ENCODE results near the gene TTC13.

The TTC13 gene

DNA sequence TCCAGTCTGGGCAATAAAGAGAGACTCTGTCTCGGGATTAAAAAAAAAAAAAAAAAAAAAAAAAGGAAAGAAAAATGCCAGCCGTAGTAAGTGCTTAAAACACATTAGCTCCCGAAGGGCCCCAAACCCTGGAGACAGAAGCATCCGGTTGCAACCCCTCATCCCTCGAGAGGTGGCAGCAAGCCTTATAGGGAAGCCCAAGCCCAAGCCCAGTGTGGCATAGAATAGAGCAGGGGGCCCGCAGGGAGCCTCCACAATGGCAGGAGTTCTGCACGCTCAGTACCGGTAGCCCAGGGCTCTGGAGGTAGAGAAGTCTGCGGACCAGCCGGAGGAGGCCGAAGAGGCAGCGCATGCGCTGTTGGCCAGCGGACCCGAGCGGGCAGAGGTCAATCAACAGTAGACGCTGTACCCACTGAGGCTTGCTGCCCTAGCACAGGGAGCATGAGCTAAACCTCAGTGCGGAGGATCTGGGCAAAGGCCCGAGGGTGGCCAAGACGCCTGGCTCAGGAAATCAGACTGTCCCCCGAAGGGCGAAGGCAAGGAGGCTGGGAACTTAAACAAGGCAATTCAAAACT, 76.2 kb downstream of the TTC13 start:
- DNase-seq = no peak

DNA sequence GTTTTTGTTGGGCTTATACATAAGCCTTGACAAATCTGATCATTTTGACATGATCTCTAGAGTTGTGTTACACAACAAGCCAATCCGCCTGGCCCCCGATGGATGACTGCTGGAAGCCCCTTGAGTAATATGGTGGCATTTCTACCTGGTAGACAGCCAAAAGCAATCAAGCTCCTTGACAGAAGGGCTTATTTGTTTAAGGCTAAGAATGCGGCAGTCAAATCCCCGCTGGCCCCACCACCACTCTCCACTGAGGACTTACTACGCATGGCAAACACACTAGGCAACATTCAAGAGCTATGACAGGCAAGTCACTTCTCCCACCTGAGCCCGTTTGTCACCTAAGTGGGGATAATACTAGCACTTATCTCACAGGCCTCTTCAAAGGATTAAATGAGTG, 77.0 kb downstream of the TTC13 start:
- no peak for DNase-seq

DNA sequence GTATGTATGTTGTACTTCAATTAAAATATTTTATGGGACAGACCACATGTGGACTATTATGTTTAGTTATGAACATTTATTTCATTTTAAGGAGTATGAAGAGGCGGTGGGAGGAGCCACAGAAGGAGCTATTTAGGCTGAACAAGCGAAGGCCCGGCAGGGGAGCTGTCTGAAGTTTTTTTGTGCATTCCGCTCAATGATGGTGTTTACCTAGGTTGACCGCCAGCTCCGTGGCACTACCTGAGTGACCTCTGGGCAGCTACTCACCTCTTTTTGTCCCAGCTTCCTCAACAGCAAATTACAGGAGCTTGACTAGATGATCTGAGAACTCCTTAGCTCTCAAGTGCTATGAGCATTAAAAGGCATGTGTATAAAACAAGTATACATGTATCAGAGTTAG, 77.7 kb downstream of the TTC13 start:
- DNase-seq = no peak

- no peak for DNase-seq
Observed at GRCh38 chr1:230899841-230900251, 78.8 kb downstream of the TTC13 start.

DNA sequence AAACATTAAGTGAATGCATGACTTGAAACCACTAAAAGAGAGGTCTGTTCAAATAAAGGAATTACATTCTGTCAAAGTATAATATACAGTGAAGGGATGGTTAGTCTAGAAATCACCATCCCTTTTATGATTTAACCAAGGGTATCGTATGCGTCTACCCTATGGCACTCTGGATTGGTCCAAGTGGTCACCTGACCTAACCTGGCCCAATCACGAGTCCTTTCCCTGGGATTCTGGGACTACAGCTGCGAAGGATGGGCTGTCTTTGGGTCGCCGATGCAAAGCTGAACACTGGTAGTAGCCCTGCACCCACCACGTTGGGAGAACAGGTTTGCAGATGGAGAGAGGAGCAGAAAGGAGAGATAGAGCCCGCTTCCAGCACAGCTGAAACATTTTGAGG, 79.9 kb downstream of the TTC13 start:
- no peak for DNase-seq

- no peak for DNase-seq
Observed at GRCh38 chr1:230898144-230898543, 80.5 kb downstream of the TTC13 start.

DNA sequence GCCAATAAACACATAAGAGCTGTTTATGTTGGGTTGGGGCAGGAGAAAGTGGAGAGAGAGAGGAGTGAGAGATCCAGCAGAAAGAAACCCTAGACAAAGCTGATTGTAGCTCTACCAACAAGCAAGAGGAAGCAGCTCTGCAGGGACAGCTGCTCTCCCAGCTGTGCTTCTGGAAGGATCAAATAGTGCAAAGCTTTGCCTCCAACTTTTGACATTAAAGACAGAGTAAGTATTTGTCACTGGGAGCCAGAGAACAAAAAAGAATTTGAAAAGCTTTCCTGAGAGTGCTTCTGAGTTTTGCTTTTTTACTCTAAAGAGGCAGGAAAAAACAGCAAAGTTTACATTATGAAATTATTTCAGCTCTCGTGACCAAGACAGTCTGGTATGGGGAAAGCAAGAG, 81.9 kb downstream of the TTC13 start:
- no peak for DNase-seq

DNA sequence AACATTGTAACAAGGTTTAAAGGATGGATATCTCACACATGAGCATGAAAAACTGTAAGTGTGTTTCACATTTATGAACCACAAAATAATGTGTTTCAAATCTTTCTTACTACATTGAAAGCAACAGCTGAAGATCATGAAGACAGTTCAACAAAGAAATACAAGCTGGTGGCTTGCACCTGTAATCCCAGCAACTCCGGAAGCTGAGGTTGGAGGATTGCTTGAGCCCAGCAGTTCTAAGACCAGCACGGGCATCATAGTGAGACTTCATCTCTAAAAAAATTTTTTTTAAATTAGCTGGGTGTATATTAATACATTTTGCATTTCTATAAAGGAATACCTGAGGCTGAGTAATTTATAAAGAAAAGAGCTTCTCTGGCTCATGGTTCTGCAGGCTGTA, 83.2 kb downstream of the TTC13 start:
- no peak for DNase-seq

- no peak for DNase-seq
Observed at GRCh38 chr1:230894664-230895063, 84.0 kb downstream of the TTC13 start.

DNA sequence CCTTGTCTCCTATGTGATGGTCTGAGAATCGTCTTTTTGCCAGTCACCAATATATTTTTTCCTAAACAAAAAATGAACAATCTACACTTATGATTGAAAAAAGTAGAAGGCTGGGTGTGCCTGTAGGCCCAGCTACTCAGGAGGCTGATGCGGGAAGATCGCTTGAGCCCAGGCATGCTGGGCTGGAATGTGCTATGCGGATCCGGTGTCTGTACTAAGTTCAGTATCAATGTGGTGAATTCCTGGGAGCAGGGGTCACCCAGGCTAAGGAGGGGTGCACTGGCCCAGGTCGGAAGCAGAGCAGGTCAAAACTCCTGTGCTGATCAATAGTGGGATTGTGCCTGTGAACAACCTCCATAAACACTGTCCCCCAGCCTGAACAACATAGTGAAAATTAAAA, 84.6 kb downstream of the TTC13 start:
- no peak for DNase-seq

- DNase-seq = no peak
Observed at GRCh38 chr1:230892018-230892491, 86.6 kb downstream of the TTC13 start.

- DNase-seq = no peak
Observed at GRCh38 chr1:230891413-230891812, 87.2 kb downstream of the TTC13 start.

GRCh38 chr1:230884646-230885045, 94.0 kb downstream of the TTC13 start:
- DNase-seq = no peak

DNA sequence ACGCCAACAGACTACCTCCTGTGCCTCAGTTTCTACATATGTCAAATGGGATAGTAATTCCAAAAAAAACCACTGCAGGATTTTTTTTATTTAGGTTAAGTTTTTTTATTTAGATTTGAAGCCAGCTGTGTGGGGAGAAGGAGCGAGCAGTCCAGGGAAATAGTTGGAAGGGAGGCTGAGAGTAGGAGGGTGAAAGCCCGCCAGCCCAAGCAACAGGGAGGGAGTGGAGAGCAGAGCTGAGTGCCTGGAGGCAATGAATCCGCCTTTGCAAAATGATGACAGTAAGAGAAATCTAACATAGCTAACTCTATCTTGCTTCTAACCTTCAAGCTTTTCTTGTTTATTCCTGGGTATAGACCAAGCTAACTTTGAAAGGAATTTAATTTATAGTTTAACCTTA, 94.7 kb downstream of the TTC13 start:
- DNase-seq = no peak

DNA sequence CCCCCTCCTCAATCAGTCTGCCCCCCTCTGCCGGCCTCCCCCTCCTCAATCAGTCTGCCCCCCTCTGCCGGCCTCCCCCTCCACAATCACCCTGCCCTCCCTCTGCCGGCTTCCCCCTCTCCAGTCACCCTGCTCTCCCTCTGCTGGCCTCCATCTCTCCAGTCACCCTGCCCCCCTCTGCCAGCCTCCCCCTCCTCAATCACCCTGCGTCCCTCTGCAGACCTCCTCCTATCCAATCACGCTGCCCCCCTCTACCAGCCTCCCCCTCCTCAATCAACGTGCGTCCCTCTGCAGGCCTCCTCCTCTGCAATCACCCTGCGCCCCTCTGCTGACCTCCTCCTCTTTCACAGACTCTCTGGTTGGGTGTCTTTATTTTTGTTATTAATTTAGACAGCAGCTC, 98.9 kb downstream of the TTC13 start:
- DNase-seq = no peak

- DNase-seq = no peak
Observed at GRCh38 chr1:230878591-230878990, 100.1 kb downstream of the TTC13 start.

DNA sequence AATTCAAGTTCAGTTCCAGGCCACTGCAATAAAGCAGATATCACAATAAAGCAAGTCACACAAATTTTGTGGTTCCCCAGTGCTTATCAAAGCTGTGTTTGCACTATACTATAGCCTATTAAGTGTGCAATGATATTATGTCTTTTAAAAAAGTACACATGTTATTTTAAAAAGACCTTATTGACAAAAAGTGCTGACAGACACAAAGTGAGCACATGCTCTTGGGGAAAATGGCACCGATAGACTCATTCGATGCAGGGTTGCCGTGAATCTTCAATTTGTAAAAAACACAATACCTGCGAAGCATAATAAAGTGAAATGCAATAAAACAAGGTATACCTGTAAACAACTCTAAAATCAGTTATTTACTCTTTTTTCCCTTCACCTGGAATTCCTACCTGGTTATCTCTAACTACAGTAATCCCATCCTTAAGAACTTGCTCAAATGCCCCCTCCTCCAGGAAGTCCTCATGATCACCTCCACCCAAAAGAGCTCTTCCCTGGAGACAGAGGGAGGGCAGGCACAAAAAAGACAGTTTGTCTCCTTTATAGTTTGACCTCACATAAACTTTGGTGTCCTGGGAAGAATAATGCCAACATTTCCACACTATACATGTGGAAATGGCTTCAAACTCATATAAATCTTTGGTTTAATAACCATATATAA, 100.6 kb downstream of the TTC13 start:
- no peak for DNase-seq

GRCh38 chr1:230877146-230877923, 101.3 kb downstream of the TTC13 start:
- no peak for DNase-seq

- DNase-seq = no peak
Observed at GRCh38 chr1:230876660-230877059, 102.0 kb downstream of the TTC13 start.

DNA sequence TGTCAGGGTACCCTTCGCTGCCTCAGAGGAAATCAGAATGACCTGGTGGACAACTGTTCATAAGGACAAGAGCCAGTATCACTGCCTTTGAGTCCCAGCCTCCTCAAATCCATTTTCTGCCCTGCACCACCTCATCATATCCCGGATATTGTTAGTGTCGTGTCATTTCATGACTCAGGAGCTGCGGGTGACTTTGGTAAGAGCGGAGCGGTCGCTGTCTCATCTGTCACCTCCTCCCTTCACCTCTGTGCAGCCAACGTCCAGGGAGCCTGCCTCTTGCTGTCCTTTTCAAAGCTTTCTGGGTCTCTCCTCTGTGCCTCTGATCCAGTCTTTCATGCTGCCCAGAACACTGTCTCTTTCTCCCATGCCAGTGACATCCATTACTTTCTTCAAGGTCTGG, 103.3 kb downstream of the TTC13 start:
- no peak for DNase-seq

DNA sequence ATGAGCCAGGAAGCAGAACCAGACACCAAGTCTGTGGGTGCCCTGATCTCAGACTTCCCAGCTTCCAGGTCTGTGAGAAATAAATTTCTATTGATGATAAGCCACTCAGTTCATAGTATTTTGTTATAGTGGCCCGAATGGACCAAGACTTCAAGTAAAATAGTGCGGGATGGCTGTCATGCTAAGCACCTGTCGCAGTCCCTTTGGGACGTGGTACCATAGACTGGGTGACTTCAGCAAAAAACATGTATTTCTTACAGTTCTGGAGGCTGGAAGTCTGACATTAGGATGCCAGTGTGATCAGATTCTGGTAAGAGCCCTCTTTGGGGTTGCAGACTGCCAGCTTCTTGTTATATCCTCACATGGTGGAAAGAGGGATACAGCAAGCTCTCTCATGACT, 107.7 kb downstream of the TTC13 start:
- no peak for DNase-seq

DNA sequence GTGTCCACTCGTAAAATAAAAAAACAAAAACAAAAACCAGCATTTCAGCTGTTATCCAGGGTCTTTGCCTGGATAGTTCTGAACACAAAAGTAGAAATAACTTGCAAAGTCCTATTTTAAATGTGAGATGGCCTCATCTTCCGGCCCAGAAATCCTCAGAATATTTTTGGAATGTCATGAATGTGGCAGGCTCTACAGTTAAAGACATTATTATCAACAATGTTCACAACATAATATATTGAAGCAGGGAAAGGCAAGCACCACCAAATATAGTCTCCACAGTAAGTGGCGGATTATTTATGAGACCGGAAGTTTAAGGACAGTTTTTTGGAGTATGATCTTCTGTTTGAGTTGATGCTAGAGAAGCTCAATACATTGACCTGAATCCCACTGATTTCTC, 109.2 kb downstream of the TTC13 start:
- no peak for DNase-seq

DNA sequence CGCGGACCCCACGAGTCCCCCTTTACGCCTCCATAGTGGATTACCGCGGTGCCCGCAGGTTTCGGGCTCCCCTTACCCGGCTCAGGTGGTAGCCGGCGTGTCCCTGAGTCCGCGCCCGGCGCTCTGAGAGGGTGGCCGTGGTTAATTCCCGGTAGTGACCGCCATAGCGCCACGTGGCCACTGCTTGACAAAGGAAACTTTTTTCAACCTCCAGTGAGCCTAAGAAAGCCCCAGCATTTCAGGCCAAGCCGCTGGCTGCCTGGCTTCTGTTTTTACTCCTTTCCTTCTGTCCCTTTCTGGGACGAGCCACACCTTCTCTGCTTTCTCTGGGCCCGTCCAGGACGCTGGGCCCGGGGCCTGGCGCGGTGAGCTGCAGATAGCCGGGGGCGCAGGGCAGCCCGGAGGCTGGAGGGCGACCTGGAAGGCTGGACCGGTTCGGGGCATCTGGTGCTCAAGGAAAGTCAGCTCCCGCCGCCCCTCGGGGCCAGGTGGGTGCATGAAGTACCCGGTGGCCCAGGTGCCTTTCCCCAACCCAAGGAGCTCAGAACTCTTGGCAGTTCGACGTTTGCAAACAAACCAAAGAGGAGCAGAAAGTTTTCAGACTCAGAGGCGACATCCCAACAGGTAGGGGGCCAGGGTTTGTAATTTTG, 109.8 kb downstream of the TTC13 start:
- no peak for DNase-seq

Measured in 8988T (cell line).